GM18867 (cell line): ENCODE measurements around the gene NOS2.
"Not testable (repeated sequence)": the region's sequence is repeated elsewhere in the genome, so short reads cannot be mapped to it uniquely, and the experiment has no call there.

ENCODE experiments used
- ATAC-seq: cut with Tn5 transposase; IDR thresholded peaks from one replicate; pipeline ENCODE4 v1.9.1; 2021; ENCODE audit warnings: mild to moderate bottlenecking, moderate library complexity; ENCODE audit not compliant: unreplicated experiment

NOS2 gene

GRCh38 chr17:27800522-27800921, at the start of gene NOS2:
Gene NOS2 (minus strand): TSS chr17:27800529. CDS start chr17:27798809, 1,720 bp downstream.
- ATAC-seq = no peak

GRCh38 chr17:27849474-27850185, 49.3 kb upstream of the NOS2 start:
- ATAC-seq = no peak

GRCh38 chr17:27848931-27849330, 48.6 kb upstream of the NOS2 start:
- no peak for ATAC-seq

GRCh38 chr17:27846808-27847307, 46.5 kb upstream of the NOS2 start:
- ATAC-seq = not testable (repeated sequence)

- no peak for ATAC-seq
Observed at GRCh38 chr17:27846042-27846655, 45.8 kb upstream of the NOS2 start.

- ATAC-seq = no peak
Observed at GRCh38 chr17:27845264-27846041, 45.1 kb upstream of the NOS2 start.

GRCh38 chr17:27840688-27841087, 40.4 kb upstream of the NOS2 start:
- no peak for ATAC-seq

GRCh38 chr17:27840406-27840678, 40.0 kb upstream of the NOS2 start:
- ATAC-seq = not testable (repeated sequence)

- not testable (repeated sequence) for ATAC-seq
Observed at GRCh38 chr17:27839571-27840405, 39.5 kb upstream of the NOS2 start.

- ATAC-seq = not testable (repeated sequence)
Observed at GRCh38 chr17:27838607-27839006, 38.3 kb upstream of the NOS2 start.

GRCh38 chr17:27837769-27838168, 37.4 kb upstream of the NOS2 start:
- not testable (repeated sequence) for ATAC-seq

GRCh38 chr17:27836651-27837050, 36.3 kb upstream of the NOS2 start:
- no peak for ATAC-seq

GRCh38 chr17:27834571-27834970, 34.2 kb upstream of the NOS2 start:
- no peak for ATAC-seq

GRCh38 chr17:27832831-27833230, 32.5 kb upstream of the NOS2 start:
- ATAC-seq = no peak

- not testable (repeated sequence) for ATAC-seq
Observed at GRCh38 chr17:27829888-27830287, 29.6 kb upstream of the NOS2 start.

GRCh38 chr17:27829143-27829711, 28.9 kb upstream of the NOS2 start:
- not testable (repeated sequence) for ATAC-seq

- no peak for ATAC-seq
Observed at GRCh38 chr17:27825459-27825858, 25.1 kb upstream of the NOS2 start.

GRCh38 chr17:27824745-27825144, 24.4 kb upstream of the NOS2 start:
- no peak for ATAC-seq

GRCh38 chr17:27824176-27824715, 23.9 kb upstream of the NOS2 start:
- ATAC-seq = no peak

- not testable (repeated sequence) for ATAC-seq
Observed at GRCh38 chr17:27822108-27822507, 21.8 kb upstream of the NOS2 start.
